NT2/D1 (cell line): ENCODE data around the gene RAD52.
A peak's percentile ranks its signal among the peaks of the same experiment; 100 is the strongest.

ENCODE experiments used
- DNase-seq: peaks from one replicate; pipeline ENCODE4 v3.0.0-alpha.2; 2011; ENCODE audit warnings: low read depth, low spot score
- H3K27me3 ChIP-seq: 2 replicates; pipeline ENCODE4 v1.6.0; 2011; ENCODE audit warnings: mild to moderate bottlenecking; ENCODE audit not compliant: insufficient read length, insufficient read depth
- H3K36me3 ChIP-seq: 2 replicates; pipeline ENCODE4 v1.6.1; 2011; ENCODE audit warnings: mild to moderate bottlenecking, low read length, mixed read lengths; ENCODE audit not compliant: insufficient read depth, insufficient read length
- H3K4me1 ChIP-seq: 2 replicates; pipeline ENCODE4 v1.5.1; 2011; ENCODE audit not compliant: insufficient read depth, insufficient read length
- H3K4me3 ChIP-seq: 2 replicates; pipeline ENCODE4 v1.5.1; 2011; ENCODE audit warnings: low read depth; ENCODE audit not compliant: insufficient read length
- H3K9ac ChIP-seq: 2 replicates; pipeline ENCODE4 v1.6.0; 2011; ENCODE audit warnings: low read depth; ENCODE audit not compliant: insufficient read length
- H3K9me3 ChIP-seq: 2 replicates; pipeline ENCODE4 v1.5.1; 2011; ENCODE audit warnings: mild to moderate bottlenecking, low read length; ENCODE audit not compliant: insufficient read depth
- SUZ12 ChIP-seq: IDR thresholded peaks from 2 replicates; pipeline ENCODE4 v1.6.1; 2011; ENCODE audit not compliant: insufficient read length, insufficient read depth; ENCODE audit errors: extremely low read depth
- YY1 ChIP-seq: IDR thresholded peaks from 2 replicates; pipeline ENCODE4 v1.6.1; 2011; ENCODE audit not compliant: insufficient read length, insufficient read depth
- ZNF274 ChIP-seq: IDR thresholded peaks from 2 replicates; pipeline ENCODE4 v1.6.1; 2011; ENCODE audit warnings: mild to moderate bottlenecking, low read depth, low read length

RAD52 gene

GRCh38 chr12:958588-959123 is 9.2 kb upstream of the RAD52 start:
- Histone ChIP-seq H3K4me3 (no peak overlapping the region), H3K9ac (no peak overlapping the region), H3K4me1 (no peaks in the 10 kb centered on the region), H3K27me3 (no peaks in the 10 kb centered on the region), H3K9me3 (no peaks in the 10 kb centered on the region), H3K36me3 (no peaks in the 10 kb centered on the region)
- no peak for DNase-seq
- TF ChIP-seq YY1: no peak
- TF ChIP-seq SUZ12: no peak
- no peak for TF ChIP-seq ZNF274

- Histone ChIP-seq H3K27me3 (no peaks in the 10 kb centered on the region), H3K4me1 (no peaks in the 10 kb centered on the region), H3K9ac (no peak overlapping the region), H3K36me3 (no peaks in the 10 kb centered on the region), H3K9me3 (no peaks in the 10 kb centered on the region), H3K4me3 (no peak overlapping the region)
- TF ChIP-seq SUZ12: no peak
- TF ChIP-seq YY1: no peak
- TF ChIP-seq ZNF274: no peak
- DNase-seq: no peak
These were observed 6.4 kb upstream of the RAD52 start for GRCh38 chr12:955939-956338.

GRCh38 chr12:954741-955140 is 5.2 kb upstream of the RAD52 start:
- TF ChIP-seq ZNF274 (no peak), YY1 (no peak), SUZ12 (no peak)
- Histone ChIP-seq H3K4me3 (no peak overlapping the region), H3K9me3 (no peaks in the 10 kb centered on the region), H3K9ac (no peak overlapping the region), H3K27me3 (no peaks in the 10 kb centered on the region), H3K36me3 (no peaks in the 10 kb centered on the region), H3K4me1 (no peaks in the 10 kb centered on the region)
- DNase-seq: no peak

DNA sequence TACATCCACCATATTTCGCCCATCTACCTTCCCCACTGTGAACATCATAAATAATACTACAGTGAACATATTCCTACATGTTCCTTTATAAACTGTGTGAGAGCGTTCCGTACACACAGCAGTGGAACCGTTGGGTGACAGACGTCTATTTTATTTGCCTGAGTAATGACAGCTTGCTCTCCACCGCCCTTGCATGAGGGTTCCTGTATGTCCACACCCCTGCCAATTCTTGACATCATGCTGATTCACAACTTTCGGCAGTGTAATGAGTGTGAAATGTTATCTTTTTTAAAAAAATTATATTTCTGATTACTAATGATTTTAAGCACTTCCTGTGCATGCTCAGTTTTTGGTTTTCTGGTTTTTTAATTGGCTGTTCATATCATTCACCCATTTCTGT is 4.3 kb upstream of the RAD52 start:
- H3K36me3 ChIP-seq: no peaks in the 10 kb centered on the region
- no peak overlapping the region for H3K9ac ChIP-seq
- TF ChIP-seq YY1 (no peak), SUZ12 (no peak), ZNF274 (no peak)
- H3K27me3 ChIP-seq: no peaks in the 10 kb centered on the region
- H3K4me1 ChIP-seq: no peaks in the 10 kb centered on the region
- no peak for DNase-seq
- no peak overlapping the region for H3K4me3 ChIP-seq
- H3K9me3 ChIP-seq: no peaks in the 10 kb centered on the region

- Histone ChIP-seq H3K4me3 (no peak overlapping the region), H3K27me3 (no peaks in the 10 kb centered on the region), H3K9ac (no peak overlapping the region), H3K4me1 (no peaks in the 10 kb centered on the region), H3K9me3 (no peaks in the 10 kb centered on the region), H3K36me3 (peaks cover 12% of the 10 kb centered on the region)
- no peak for DNase-seq
- TF ChIP-seq YY1 (no peak), ZNF274 (no peak), SUZ12 (no peak)
These were observed 1.7 kb upstream of the RAD52 start for GRCh38 chr12:951176-951575.

GRCh38 chr12:948238-948637 is 1.3 kb downstream of the RAD52 start:
- TF ChIP-seq YY1 (no peak), ZNF274 (no peak), SUZ12 (no peak)
- H3K36me3 ChIP-seq: peaks cover 36% of the 10 kb centered on the region
- H3K9ac ChIP-seq: peak overlapping the region; percentile 100

GRCh38 chr12:946631-947030 is 2.9 kb downstream of the RAD52 start:
- no peak overlapping the region for H3K9ac ChIP-seq
- TF ChIP-seq YY1: no peak
- TF ChIP-seq SUZ12: no peak
- no peak for TF ChIP-seq ZNF274
- H3K36me3 ChIP-seq: peaks cover 52% of the 10 kb centered on the region
- no peak for DNase-seq
- H3K27me3 ChIP-seq: no peaks in the 10 kb centered on the region
- no peaks in the 10 kb centered on the region for H3K4me1 ChIP-seq
- no peaks in the 10 kb centered on the region for H3K9me3 ChIP-seq
- no peak overlapping the region for H3K4me3 ChIP-seq

More at GRCh38 chr12:948238-948637, 1.3 kb downstream of the RAD52 start:
- peak overlapping the region; percentile 99 for H3K4me3 ChIP-seq
- H3K27me3 ChIP-seq: no peaks in the 10 kb centered on the region
- no peaks in the 10 kb centered on the region for H3K4me1 ChIP-seq
- no peak for DNase-seq
- no peaks in the 10 kb centered on the region for H3K9me3 ChIP-seq

GRCh38 chr12:946212-946611 is 3.3 kb downstream of the RAD52 start:
- DNase-seq: no peak
- no peak overlapping the region for H3K4me3 ChIP-seq
- peaks cover 52% of the 10 kb centered on the region for H3K36me3 ChIP-seq
- no peaks in the 10 kb centered on the region for H3K27me3 ChIP-seq
- H3K4me1 ChIP-seq: no peaks in the 10 kb centered on the region
- no peak for TF ChIP-seq ZNF274
- no peak for TF ChIP-seq YY1
- TF ChIP-seq SUZ12: no peak
- no peaks in the 10 kb centered on the region for H3K9me3 ChIP-seq
- H3K9ac ChIP-seq: no peak overlapping the region
